ENCODE data around the gene ATP12A.

The ATP12A gene

GRCh38 chr13:24680258-24680920, at the start of gene ATP12A:
Gene ATP12A, plus strand, starts transcription at chr13:24680408. Its CDS starts 336 bp downstream, at chr13:24680744.
- DNase-seq = peak; percentile 72

- DNase-seq = peak; percentile 75
Observed at GRCh38 chr13:24630851-24631620, 49.2 kb upstream of the ATP12A start.

GRCh38 chr13:24631922-24632321, 48.3 kb upstream of the ATP12A start:
- DNase-seq = no peak

- DNase-seq = no peak
Observed at GRCh38 chr13:24632382-24633121, 47.7 kb upstream of the ATP12A start.

GRCh38 chr13:24636776-24637175, 43.4 kb upstream of the ATP12A start:
- no peak for DNase-seq

DNA sequence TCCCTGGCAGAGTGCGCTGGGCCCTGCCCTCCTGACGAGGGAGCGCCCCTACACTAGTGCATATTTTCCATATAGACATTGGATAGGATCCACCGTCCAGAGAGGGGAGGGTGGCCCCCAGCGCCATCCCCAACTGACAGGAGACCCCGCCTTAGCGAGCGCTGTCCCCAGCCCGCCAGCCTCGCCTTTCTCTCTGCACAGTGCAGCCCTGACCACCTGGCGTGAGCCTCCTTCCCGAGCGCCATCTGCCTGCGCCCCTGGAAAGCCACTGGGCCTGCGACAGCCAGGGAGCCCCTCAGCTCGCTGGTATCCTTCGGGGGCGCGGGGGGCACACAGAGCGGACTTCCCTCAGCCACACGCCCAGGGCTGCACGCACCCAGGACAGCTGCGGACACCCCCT, 42.1 kb upstream of the ATP12A start:
- DNase-seq = no peak

- DNase-seq = no peak
Observed at GRCh38 chr13:24640752-24641151, 39.5 kb upstream of the ATP12A start.

- DNase-seq = no peak
Observed at GRCh38 chr13:24642219-24642618, 38.0 kb upstream of the ATP12A start.

DNA sequence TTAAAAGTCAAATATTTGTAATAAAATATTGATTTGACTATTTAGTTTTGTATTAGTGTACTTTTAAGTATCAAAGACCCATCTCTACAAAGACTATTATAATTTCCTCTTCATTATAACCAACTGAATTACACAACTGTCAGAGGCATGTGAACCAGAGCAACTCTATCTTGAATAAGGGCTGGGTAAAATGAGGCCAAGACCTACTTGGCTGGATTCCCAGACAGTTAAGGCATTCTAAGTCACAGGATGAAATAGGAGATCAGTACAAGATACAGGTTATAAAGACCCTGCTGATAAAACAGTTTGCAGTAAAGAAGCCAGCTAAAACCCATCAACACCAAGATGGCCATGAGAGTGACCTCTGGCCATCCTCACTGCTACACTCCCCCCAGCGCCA, 36.2 kb upstream of the ATP12A start:
- no peak for DNase-seq

DNA sequence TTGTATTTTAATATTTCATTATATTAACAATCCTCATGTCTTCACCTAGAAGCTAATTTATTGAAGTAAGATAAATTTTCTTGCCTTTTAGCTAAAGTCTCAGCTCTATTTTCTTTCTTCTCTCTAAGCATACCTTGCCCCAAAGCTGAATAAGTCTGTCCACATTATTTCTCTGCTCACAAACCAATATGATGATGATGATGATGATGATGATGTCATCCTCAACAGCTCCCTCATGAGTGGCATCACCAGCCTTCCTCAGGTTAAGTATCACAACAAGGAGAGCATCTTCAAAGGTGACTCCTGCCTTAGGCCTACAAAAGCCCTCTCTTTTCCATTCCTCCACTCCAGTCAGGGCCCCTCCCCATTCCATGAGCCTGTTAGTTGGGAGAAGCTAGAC, 31.9 kb upstream of the ATP12A start:
- no peak for DNase-seq

- no peak for DNase-seq
Observed at GRCh38 chr13:24648983-24649687, 31.1 kb upstream of the ATP12A start.

DNA sequence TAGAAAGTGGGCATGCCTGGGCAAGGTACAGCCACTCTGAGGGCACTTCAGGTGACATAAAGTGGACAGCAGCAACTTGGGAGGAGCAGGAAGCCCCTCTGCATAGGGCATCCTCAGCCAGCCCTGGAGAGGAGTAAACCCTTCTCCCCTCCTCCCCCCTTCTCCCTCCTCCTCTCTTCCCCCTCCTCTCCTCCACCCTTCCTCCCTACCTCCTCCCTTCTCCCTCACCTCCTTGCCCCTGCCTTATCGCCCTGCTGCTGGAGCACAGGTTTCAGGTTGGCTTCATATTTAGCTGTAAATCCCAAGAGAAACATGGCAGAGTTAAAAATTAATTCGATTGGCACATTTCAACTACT, 30.5 kb upstream of the ATP12A start:
- DNase-seq = no peak

GRCh38 chr13:24650161-24650560, 30.0 kb upstream of the ATP12A start:
- no peak for DNase-seq

DNA sequence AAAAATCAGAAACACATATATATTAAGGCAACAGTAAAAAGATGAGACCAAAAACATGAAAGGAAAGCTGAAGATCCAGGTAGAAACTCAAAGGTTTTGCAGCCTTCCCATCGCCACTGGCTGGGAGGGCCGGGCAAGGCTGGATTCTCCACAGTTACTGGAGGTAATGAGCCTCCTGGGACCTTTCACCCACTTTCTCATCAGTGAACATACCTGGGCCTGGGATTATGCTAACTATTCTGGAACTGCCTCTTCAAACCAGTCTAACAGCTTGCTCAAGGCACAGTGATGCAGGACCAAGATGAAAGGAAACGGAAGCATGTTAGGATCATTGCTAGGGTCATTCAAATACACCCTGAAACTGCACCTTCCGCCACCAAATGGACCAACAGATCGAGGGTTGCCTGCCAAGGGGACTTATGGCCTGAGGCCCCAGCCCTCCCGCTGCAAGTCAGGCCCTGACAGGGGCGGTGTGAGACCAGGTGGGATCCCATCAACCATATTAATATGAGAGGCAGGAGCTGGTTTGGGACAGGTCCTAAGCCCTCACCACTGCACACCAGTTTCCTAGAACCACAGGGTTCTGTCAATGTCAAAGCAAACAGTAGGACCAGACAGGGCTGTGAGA, 28.4 kb upstream of the ATP12A start:
- no peak for DNase-seq

- no peak for DNase-seq
Observed at GRCh38 chr13:24652359-24652758, 27.8 kb upstream of the ATP12A start.

- DNase-seq = no peak
Observed at GRCh38 chr13:24654741-24655140, 25.5 kb upstream of the ATP12A start.

DNA sequence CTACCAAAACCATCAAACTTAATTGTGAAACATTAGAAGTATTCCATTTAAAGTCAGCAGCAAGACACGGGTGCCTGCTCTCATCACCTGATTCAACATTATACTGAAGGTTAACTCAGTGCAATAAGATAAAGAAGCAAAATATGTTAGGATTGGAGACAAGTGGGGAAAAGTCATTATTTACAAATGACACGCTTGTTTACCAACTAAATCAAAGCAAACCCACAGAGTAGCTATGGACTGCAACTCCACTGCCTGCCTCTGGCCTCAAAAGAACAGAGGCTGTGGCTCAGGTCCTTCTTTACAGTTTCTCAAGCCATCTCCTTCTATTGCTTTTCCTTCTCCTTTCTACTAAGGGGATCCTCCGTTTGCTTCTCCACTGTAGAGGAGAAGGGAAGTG, 21.0 kb upstream of the ATP12A start:
- DNase-seq = peak; percentile 35

DNA sequence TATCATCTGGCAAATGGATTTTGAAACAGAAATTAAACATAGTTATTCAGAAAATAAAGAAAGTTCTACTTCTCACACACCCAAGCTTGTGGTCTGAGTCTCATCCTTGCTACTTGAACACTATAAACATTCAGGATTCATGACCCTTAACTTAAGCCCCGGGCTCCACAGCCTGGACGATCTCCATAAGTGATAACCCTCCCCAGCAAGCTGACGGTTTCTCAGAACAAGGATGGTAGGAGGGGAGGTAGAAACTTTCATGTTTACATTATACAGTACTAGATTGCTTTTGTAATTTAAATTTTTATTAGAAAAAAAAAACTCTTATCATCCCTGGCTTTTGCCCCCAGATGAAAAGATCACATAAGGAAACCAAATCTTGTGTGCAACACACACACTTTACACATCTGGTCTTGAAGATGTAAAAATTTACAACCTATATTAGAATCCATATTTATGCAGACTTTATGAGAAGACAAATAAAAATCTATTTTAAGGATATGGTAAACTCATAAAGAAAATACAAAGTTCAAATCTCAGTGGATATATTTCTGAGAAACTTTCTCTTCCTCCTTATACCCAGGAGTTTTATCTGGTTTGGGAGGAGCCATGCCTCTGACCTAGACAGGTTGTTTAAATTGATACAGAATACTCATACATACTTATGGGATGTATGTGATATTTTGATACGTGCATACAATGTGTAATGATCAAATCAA, 20.0 kb upstream of the ATP12A start:
- no peak for DNase-seq

DNA sequence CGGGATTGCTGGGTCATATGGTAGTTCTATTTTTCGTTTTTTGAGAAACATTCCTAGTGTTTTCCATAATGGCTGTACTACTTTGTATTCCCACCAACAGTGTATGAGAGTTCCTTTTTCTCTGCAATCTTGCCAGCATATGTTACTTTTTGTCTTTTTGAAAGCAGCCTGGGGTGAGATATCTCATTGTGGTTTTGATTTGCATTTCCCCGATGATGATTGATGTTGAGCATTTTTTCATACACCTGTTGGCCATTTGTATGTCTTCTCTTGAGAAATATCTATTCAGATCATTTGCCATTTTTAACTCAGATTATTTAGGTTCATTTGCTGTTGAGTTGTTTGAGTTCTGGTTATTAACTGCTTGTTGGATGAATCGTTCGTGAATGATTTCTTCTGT, 18.5 kb upstream of the ATP12A start:
- DNase-seq = no peak

- no peak for DNase-seq
Observed at GRCh38 chr13:24662195-24663088, 17.8 kb upstream of the ATP12A start.

DNA sequence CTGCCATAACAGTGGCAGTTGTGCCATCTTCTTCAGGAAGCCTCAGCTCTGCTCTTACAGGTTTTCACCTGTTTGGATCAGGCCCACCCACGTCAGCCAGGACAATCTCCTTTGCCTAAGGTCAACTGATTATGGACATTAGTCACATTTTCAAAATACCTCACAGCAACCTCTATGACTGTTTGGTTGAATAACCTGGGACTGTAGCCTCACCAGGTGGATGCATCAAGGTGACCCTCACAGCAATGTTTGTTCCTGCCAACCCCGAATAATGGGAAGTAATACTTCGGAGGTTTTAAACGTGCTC, 17.2 kb upstream of the ATP12A start:
- DNase-seq = no peak
